Effector CD4-positive, alpha-beta T cell (primary cell): ENCODE results near the gene SCARF2.
"Not testable (repeated sequence)": the region's sequence is repeated elsewhere in the genome, so short reads cannot be mapped to it uniquely, and the experiment has no call there.

Experiments
- DNase-seq: peaks from one replicate; pipeline ENCODE4 v3.0.0-alpha.2; 2020
- total RNA-seq: gene quantifications from one replicate; lab custom pipeline; 2026; lab: John Stamatoyannopoulos, UW

SCARF2 gene, protein sequence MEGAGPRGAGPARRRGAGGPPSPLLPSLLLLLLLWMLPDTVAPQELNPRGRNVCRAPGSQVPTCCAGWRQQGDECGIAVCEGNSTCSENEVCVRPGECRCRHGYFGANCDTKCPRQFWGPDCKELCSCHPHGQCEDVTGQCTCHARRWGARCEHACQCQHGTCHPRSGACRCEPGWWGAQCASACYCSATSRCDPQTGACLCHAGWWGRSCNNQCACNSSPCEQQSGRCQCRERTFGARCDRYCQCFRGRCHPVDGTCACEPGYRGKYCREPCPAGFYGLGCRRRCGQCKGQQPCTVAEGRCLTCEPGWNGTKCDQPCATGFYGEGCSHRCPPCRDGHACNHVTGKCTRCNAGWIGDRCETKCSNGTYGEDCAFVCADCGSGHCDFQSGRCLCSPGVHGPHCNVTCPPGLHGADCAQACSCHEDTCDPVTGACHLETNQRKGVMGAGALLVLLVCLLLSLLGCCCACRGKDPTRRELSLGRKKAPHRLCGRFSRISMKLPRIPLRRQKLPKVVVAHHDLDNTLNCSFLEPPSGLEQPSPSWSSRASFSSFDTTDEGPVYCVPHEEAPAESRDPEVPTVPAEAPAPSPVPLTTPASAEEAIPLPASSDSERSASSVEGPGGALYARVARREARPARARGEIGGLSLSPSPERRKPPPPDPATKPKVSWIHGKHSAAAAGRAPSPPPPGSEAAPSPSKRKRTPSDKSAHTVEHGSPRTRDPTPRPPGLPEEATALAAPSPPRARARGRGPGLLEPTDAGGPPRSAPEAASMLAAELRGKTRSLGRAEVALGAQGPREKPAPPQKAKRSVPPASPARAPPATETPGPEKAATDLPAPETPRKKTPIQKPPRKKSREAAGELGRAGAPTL
- 3.6 reads per million, percentile 14 among the genes with 10 or more reads in this experiment for total RNA-seq

DNA sequence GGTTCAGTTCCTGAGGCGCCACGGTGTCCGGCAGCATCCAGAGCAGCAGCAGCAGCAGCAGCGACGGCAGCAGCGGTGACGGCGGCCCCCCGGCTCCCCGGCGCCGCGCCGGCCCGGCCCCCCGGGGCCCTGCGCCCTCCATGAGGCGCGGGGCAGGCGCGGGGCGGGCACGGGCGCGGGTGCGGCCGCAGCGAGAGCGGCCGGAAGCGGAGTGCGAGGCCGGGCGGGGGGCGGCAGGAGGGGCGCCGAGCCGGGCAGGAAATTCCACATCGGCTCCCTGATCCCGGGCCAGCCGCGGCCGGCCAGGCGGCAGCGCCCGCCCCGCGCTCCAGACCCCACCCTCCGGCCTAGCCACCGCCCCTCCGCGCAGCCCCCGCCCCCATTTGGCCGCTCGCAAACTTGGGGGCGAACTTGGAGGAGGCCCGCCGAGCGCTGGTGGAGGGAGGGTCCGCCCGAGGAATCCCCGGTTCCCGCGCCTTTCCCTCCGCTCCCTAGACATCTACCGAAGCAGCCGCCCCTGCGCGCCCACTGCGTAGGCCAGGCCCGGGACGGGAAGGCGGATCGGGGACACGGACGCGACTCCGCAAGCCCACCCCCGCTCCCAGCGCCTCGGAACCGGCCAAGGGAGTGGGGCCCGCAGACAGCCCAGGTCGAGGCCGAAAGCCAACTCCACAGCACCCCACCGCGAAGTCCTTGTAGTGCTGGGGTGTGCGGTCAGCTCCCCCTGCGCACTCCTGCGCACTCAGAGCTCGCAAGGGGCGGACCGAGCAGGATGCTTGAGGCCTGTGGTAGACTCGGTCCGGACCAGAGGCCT lies at the start of gene SCARF2:
Gene SCARF2, minus strand, starts transcription at position 213 of the 814 bp plus-strand sequence. Its CDS starts 71 bp downstream, at position 142.
- no peak for DNase-seq

DNA sequence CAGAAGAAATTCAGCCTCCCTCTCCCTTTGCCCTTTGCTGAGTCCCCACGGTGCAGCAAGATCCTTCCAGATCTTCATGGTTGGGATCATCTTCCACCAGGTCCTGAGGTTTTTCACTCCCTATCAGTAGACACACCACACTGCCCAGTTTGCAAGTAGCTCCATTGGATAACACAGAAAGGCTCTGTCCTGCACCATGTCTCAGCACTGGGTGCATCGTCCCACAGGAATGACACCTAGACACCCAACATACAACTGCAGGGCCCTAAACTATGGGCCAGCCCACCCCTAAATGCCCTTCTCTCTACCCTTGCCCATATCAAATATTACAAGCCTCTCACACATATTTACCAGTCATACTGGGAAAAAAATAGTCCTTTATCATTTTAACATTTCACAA lies 48.6 kb upstream of the SCARF2 start:
- no peak for DNase-seq

GRCh38 chr22:20484948-20485683 lies 47.5 kb upstream of the SCARF2 start:
- DNase-seq: no peak

DNA sequence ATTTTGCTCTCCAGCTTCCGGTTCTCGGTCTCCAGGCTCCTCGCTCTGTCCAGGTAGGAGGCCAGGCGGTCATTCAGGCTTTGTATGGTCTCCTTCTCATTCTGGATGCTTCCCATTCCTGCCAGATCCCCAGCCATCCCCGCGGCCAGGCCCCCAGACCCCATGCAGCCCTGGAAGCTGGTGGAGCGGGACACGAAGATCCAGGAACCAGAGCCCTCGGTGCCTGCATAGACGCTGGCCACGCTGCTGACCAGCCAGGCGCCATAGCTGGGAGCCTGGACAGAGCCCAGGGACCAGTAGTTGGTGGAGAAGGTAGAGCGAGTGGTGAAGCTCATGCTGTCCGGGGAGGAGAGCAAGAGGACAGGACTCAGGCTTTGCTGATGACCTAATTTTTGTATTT lies 46.1 kb upstream of the SCARF2 start:
- DNase-seq: no peak

- DNase-seq: not testable (repeated sequence)
Measured at GRCh38 chr22:20483143-20483506, 45.5 kb upstream of the SCARF2 start.

GRCh38 chr22:20479612-20480196 lies 42.1 kb upstream of the SCARF2 start:
- DNase-seq: no peak

GRCh38 chr22:20478059-20478458 lies 40.4 kb upstream of the SCARF2 start:
- not testable (repeated sequence) for DNase-seq

DNA sequence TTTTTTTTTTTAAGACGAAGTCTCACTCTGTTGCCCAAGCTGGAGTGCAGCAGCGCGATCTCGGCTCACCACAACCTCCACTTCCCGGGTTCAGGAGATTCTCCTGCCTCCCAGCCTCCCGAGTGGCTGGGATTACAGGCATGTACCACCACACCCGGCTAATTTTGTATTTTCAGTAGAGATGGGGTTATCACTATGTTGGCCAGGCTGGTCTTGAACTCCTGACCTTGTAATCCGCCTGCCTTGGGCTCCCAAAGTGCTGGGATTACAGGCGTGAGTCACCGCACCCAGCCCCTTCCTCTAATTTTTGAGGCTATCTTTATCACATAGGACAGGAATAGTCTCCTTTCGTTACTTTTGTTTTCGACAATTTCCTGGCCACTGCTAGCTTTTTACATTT lies 37.9 kb upstream of the SCARF2 start:
- not testable (repeated sequence) for DNase-seq

DNA sequence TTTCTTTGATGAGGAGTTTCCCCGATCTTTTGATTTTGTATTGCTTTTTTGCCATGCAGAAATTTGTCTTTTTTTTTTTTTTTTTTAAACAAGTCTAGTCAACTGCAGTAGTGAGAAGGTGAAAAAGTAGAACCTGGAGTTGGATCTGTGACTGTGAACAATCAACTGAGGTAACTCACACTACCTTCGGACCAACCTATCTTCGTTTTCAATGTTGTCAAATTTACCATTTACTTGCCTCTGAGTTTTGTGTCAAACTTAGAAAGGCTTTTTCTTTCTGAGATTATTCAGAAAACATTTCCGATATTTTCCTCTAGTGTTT lies 37.5 kb upstream of the SCARF2 start:
- no peak for DNase-seq

- no peak for DNase-seq
Measured at GRCh38 chr22:20472629-20473442, 35.2 kb upstream of the SCARF2 start.

- DNase-seq: no peak
Measured at GRCh38 chr22:20471126-20471833, 33.7 kb upstream of the SCARF2 start.

DNA sequence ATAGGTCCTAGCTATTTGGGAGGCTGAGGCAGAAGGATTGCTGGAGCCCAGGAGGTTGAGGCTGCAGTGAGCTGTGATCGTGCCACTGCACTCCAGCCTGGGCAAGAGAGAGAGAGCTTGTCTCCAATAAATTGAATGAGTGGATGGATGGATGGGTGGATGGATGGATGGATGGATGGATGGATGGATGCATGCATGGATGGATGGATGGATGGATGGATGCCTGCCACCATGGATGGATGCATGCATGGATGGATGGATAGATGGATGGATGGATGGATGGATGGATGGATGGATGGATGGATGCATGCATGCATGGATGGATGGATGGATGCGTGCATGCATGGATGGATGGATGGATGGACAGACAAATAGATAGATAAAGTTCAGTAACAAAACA lies 32.9 kb upstream of the SCARF2 start:
- not testable (repeated sequence) for DNase-seq

- no peak for DNase-seq
Measured at GRCh38 chr22:20469110-20469868, 31.7 kb upstream of the SCARF2 start.

DNA sequence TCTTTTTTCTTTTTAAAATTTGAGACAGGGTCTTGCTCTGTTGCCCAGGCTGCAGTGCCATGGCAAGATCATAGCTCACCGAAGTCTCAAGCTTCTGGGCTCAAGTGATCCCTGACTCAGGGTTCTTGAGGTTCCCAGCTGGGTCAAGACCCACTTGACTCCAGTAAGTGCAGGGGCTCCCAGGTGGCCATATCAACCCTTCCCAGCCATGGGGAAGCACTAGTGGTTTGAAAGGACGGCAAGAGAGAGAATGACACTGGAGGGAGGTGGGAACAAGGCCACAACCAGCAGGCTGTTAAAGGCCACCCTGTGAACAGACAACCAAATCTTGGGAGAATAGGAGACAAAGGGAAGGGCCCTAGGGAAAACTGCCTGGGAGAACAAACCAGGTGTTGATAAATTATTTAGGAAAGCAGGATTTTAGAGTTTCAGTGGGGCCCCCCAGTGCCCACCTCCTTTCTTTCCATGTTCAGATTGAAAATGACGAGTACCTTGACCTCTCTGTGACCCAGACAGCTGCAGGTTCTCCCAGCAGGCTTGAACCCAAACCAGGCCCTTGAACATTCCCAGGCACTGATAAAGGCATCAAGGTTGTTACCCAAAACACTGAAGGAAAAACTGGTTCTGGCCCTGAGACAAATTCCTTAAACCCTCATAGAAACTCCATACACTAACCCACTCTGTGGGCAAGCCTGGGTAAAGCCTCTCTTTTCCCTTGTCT lies 29.2 kb upstream of the SCARF2 start:
- no peak for DNase-seq

DNA sequence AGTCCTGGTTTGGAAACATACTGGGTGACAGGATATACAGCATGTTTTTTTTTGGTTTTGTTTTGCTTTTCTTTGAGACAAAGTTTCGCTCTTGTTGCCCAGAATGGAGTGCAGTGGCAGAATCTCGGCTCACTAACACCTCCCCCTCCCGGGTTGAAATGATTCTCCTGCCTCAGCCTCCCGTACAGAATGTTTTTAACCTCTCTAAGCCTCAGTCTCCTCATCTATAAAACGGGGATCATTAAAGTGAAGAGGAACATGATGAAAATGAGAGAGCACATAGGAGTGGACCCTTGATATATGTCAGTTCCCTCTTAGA lies 28.1 kb upstream of the SCARF2 start:
- DNase-seq: no peak

- no peak for DNase-seq
Measured at GRCh38 chr22:20464912-20465758, 27.5 kb upstream of the SCARF2 start.

- peak; percentile 40 for DNase-seq
Measured at GRCh38 chr22:20464096-20464614, 26.5 kb upstream of the SCARF2 start.
